ENCODE results near the gene AKR1B1. TPM values are rescaled to one million over a fixed set of nuclear protein-coding genes. Genes with fewer than 3 reads are reported as not detected.

The AKR1B1 gene
- total and polyA plus RNA-seq, 4 donors = 27.0 to 76.0 (median 46.4) TPM

GRCh38 chr7:134415700-134416099 lies 43.2 kb downstream of the AKR1B1 start:
- no peaks in the 10 kb centered on the region for H3K9me3 ChIP-seq (ENCODE audit: control insufficient read depth in 4 of 4, insufficient read depth in 3 of 4, low read length in 3 of 4)
- no peaks in the 10 kb centered on the region for H3K27me3 ChIP-seq (ENCODE audit: control insufficient read depth in 3 of 3, insufficient read depth in 3 of 3, low read length in 2 of 3)
- TF ChIP-seq CTCF (IDR thresholded peaks at IDR 0.05; ENCODE audit: control extremely low read depth, extremely low read depth) = no peak
- H3K4me1 ChIP-seq (ENCODE audit: control insufficient read depth in 5 of 5, insufficient read depth in 5 of 5, low read length in 5 of 5) = peaks cover 0 to 4% (median 0%) of the 10 kb centered on the region in 5 donors
- ATAC-seq (ENCODE audit: insufficient read depth, low FRiP score) (no peak), DNase-seq (no peak)
- H3K27ac ChIP-seq (ENCODE audit: low read depth in 1 of 2, low read length in 1 of 2) = no peak overlapping the region
- no peak overlapping the region for H3K4me3 ChIP-seq
- no peaks in the 10 kb centered on the region for H3K36me3 ChIP-seq (ENCODE audit: control insufficient read depth in 4 of 4, insufficient read depth in 4 of 4, low read length in 4 of 4)
- no peak overlapping the region for H3K9ac ChIP-seq (ENCODE audit: insufficient read depth in 1 of 2, low read length in 2 of 2)

GRCh38 chr7:134414109-134414508 lies 44.8 kb downstream of the AKR1B1 start:
- WGBS, 2 donors = 67 to 70% methylated on average over 4 of the region's 4 CpGs
- Histone ChIP-seq H3K4me3 (no peak overlapping the region), H3K9ac (ENCODE audit: insufficient read depth in 1 of 2, low read length in 2 of 2) (no peak overlapping the region), H3K9me3 (ENCODE audit: control insufficient read depth in 4 of 4, insufficient read depth in 3 of 4, low read length in 3 of 4) (no peaks in the 10 kb centered on the region), H3K4me1 (ENCODE audit: control insufficient read depth in 5 of 5, insufficient read depth in 5 of 5, low read length in 5 of 5) (peaks cover 0 to 4% (median 0%) of the 10 kb centered on the region in 5 donors), H3K27ac (ENCODE audit: low read depth in 1 of 2, low read length in 1 of 2) (no peak overlapping the region), H3K36me3 (ENCODE audit: control insufficient read depth in 4 of 4, insufficient read depth in 4 of 4, low read length in 4 of 4) (no peaks in the 10 kb centered on the region), H3K27me3 (ENCODE audit: control insufficient read depth in 3 of 3, insufficient read depth in 3 of 3, low read length in 2 of 3) (no peaks in the 10 kb centered on the region)
- TF ChIP-seq CTCF (IDR thresholded peaks at IDR 0.05; ENCODE audit: control extremely low read depth, extremely low read depth) = no peak
- DNase-seq (no peak), ATAC-seq (ENCODE audit: insufficient read depth, low FRiP score) (no peak)

GRCh38 chr7:134407311-134407710 lies 51.6 kb downstream of the AKR1B1 start:
- Histone ChIP-seq H3K36me3 (ENCODE audit: control insufficient read depth in 4 of 4, insufficient read depth in 4 of 4, low read length in 4 of 4) (no peaks in the 10 kb centered on the region), H3K4me3 (no peak overlapping the region), H3K4me1 (ENCODE audit: control insufficient read depth in 5 of 5, insufficient read depth in 5 of 5, low read length in 5 of 5) (peaks cover 0 to 4% (median 0%) of the 10 kb centered on the region in 5 donors), H3K27me3 (ENCODE audit: control insufficient read depth in 3 of 3, insufficient read depth in 3 of 3, low read length in 2 of 3) (peaks cover 0 to 2% (median 0%) of the 10 kb centered on the region in 3 donors), H3K27ac (ENCODE audit: low read depth in 1 of 2, low read length in 1 of 2) (no peak overlapping the region), H3K9me3 (ENCODE audit: control insufficient read depth in 4 of 4, insufficient read depth in 3 of 4, low read length in 3 of 4) (no peaks in the 10 kb centered on the region), H3K9ac (ENCODE audit: insufficient read depth in 1 of 2, low read length in 2 of 2) (no peak overlapping the region)
- 63 to 73% methylated on average over 3 of the region's 3 CpGs for WGBS, 2 donors
- TF ChIP-seq CTCF (IDR thresholded peaks at IDR 0.05; ENCODE audit: control extremely low read depth, extremely low read depth) = no peak
- DNase-seq = no peak
- ATAC-seq (ENCODE audit: insufficient read depth, low FRiP score) = no peak

- H3K4me1 ChIP-seq (ENCODE audit: control insufficient read depth in 5 of 5, insufficient read depth in 5 of 5, low read length in 5 of 5) = peaks cover 0 to 3% (median 0%) of the 10 kb centered on the region in 5 donors
- 48 to 62% methylated on average over 2 of the region's 2 CpGs for WGBS, 2 donors
- ATAC-seq (ENCODE audit: insufficient read depth, low FRiP score) = no peak
Observed at GRCh38 chr7:134406431-134406830, 52.5 kb downstream of the AKR1B1 start.

More at GRCh38 chr7:134406431-134406830, 52.5 kb downstream of the AKR1B1 start:
- Histone ChIP-seq H3K27me3 (ENCODE audit: control insufficient read depth in 3 of 3, insufficient read depth in 3 of 3, low read length in 2 of 3) (peaks cover 0 to 2% (median 0%) of the 10 kb centered on the region in 3 donors), H3K4me3 (no peak overlapping the region), H3K36me3 (ENCODE audit: control insufficient read depth in 4 of 4, insufficient read depth in 4 of 4, low read length in 4 of 4) (no peaks in the 10 kb centered on the region), H3K27ac (ENCODE audit: low read depth in 1 of 2, low read length in 1 of 2) (no peak overlapping the region), H3K9ac (ENCODE audit: insufficient read depth in 1 of 2, low read length in 2 of 2) (no peak overlapping the region), H3K9me3 (ENCODE audit: control insufficient read depth in 4 of 4, insufficient read depth in 3 of 4, low read length in 3 of 4) (no peaks in the 10 kb centered on the region)
- DNase-seq = no peak
- no peak for TF ChIP-seq CTCF (IDR thresholded peaks at IDR 0.05; ENCODE audit: control extremely low read depth, extremely low read depth)

All from lung (tissue), 12 donors.